Measurements from ENCODE around the gene SGSM2.

GRCh38 chr17:2361010-2361760, 23.9 kb downstream of the SGSM2 start:
- TF ChIP-seq CTCF (IDR thresholded peaks at IDR 0.05) = no peak
- TF ChIP-seq EP300 (IDR thresholded peaks at IDR 0.05) = no peak

All from gastroesophageal sphincter (tissue), 3 donors.